ENCODE data around the gene UTF1.

Gene UTF1

GRCh38 chr10:133201948-133202725 is 27.9 kb upstream of the UTF1 start:
- TF ChIP-seq SIN3A (IDR thresholded peaks at IDR 0.05; ENCODE audit: borderline replicate concordance, insufficient read depth, low read length) (no peak), TAF1 (IDR thresholded peaks at IDR 0.05; ENCODE audit: borderline replicate concordance, insufficient read depth, low read length) (no peak), POLR2AphosphoS5 (IDR thresholded peaks at IDR 0.05; ENCODE audit: low read depth, low read length) (no peak), FOXP2 (optimal IDR thresholded peaks at IDR 0.05; ENCODE audit: borderline replicate concordance, extremely low read depth, extremely low read length, insufficient read depth) (no peak)
- TF ChIP-seq, protein P1, sequence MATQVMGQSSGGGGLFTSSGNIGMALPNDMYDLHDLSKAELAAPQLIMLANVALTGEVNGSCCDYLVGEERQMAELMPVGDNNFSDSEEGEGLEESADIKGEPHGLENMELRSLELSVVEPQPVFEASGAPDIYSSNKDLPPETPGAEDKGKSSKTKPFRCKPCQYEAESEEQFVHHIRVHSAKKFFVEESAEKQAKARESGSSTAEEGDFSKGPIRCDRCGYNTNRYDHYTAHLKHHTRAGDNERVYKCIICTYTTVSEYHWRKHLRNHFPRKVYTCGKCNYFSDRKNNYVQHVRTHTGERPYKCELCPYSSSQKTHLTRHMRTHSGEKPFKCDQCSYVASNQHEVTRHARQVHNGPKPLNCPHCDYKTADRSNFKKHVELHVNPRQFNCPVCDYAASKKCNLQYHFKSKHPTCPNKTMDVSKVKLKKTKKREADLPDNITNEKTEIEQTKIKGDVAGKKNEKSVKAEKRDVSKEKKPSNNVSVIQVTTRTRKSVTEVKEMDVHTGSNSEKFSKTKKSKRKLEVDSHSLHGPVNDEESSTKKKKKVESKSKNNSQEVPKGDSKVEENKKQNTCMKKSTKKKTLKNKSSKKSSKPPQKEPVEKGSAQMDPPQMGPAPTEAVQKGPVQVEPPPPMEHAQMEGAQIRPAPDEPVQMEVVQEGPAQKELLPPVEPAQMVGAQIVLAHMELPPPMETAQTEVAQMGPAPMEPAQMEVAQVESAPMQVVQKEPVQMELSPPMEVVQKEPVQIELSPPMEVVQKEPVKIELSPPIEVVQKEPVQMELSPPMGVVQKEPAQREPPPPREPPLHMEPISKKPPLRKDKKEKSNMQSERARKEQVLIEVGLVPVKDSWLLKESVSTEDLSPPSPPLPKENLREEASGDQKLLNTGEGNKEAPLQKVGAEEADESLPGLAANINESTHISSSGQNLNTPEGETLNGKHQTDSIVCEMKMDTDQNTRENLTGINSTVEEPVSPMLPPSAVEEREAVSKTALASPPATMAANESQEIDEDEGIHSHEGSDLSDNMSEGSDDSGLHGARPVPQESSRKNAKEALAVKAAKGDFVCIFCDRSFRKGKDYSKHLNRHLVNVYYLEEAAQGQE (IDR thresholded peaks at IDR 0.05; ENCODE audit: insufficient read depth in 1 of 2, low read depth in 2 of 2, low read length in 2 of 2), result no peak

DNA sequence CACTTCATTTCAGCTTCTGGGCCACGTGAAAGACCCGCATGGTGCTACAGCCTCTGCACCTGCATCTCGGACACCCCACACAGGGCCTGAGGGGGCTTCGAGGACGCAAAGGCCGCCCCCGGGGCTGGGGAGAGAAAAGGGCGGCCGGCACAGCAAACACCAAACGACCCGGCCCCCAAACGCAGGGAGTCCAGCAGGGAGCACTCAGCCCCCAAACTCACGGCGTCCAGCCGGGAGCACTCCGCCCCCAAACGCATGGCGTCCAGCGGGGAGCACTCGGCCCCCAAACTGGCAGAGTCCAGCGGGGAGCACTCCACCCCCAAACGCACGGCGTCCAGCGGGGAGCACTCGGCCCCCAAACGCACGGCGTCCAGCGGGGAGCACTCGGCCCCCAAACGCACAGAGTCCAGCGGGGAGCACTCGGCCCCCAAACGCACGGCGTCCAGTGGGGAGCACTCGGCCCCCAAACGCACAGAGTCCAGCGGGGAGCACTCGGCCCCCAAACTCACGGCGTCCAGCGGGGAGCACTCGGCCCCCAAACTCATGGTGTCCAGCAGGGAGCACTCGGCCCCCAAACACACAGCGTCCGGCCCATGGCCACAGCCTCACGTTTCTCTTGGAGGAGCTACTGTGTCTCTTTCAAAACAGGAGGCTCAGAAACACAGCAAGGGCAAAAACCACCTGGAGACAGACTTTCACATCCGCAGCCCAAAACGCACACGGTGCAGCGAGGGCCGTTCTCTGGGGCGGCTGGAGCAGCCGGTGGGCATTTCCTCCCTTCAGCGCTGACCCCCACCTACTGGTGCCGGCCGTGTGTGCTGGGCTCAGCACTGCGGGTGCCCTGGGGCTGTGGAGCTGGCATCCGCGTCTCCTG is 27.0 kb upstream of the UTF1 start:
- no peak for TF ChIP-seq FOXP2 (optimal IDR thresholded peaks at IDR 0.05; ENCODE audit: borderline replicate concordance, extremely low read depth, extremely low read length, insufficient read depth)
- TF ChIP-seq, protein P1 (IDR thresholded peaks at IDR 0.05; ENCODE audit: insufficient read depth in 1 of 2, low read depth in 2 of 2, low read length in 2 of 2), result no peak
- TF ChIP-seq SIN3A (IDR thresholded peaks at IDR 0.05; ENCODE audit: borderline replicate concordance, insufficient read depth, low read length), result no peak
- no peak for TF ChIP-seq TAF1 (IDR thresholded peaks at IDR 0.05; ENCODE audit: borderline replicate concordance, insufficient read depth, low read length)
- no peak for TF ChIP-seq POLR2AphosphoS5 (IDR thresholded peaks at IDR 0.05; ENCODE audit: low read depth, low read length)

GRCh38 chr10:133203652-133204195 is 26.3 kb upstream of the UTF1 start:
- TF ChIP-seq SIN3A (IDR thresholded peaks at IDR 0.05; ENCODE audit: borderline replicate concordance, insufficient read depth, low read length) (no peak), FOXP2 (optimal IDR thresholded peaks at IDR 0.05; ENCODE audit: borderline replicate concordance, extremely low read depth, extremely low read length, insufficient read depth) (no peak), POLR2AphosphoS5 (IDR thresholded peaks at IDR 0.05; ENCODE audit: low read depth, low read length) (no peak), TAF1 (IDR thresholded peaks at IDR 0.05; ENCODE audit: borderline replicate concordance, insufficient read depth, low read length) (no peak)
- TF ChIP-seq, protein P1 (IDR thresholded peaks at IDR 0.05; ENCODE audit: insufficient read depth in 1 of 2, low read depth in 2 of 2, low read length in 2 of 2), result no peak

DNA sequence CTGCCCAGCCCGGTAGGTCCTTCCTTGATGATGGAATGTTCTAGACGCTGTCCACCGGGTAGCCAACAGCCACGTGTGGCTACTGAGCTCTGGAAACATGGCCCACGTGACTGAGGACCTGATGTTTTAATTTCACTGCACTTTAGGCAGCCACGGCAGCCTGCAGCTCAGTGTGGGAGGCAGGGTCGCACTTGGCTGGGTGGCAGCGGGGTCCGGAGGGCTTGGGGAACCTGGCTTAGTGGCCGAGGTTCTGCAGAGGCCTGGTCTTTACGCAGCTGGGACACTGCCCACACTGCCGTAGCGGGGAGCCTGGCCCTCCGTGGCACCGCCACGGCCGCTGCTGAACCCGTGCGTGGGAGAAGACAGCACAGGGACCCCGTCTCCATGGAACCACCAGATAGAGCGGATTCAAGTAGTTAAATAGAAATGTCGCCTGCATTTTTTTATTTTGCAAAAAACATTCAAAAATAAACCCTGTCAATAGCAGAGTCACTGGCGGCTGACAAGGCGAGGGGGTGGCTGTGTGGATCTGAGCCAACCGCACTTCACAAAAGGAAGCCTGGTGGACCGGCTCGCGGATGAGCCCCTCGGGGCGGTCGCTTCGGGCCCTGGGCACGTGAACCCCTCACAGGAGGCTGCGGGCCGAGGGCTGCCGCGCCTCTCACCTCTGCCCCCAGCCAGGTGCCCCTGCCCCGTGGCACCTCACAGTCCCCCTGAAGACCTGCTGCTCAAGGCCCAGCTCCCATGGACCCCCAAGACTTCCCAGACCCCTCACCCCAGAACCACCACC is 25.6 kb upstream of the UTF1 start:
- TF ChIP-seq SIN3A (IDR thresholded peaks at IDR 0.05; ENCODE audit: borderline replicate concordance, insufficient read depth, low read length), result no peak
- TF ChIP-seq, protein P1 (IDR thresholded peaks at IDR 0.05; ENCODE audit: insufficient read depth in 1 of 2, low read depth in 2 of 2, low read length in 2 of 2), result no peak
- TF ChIP-seq POLR2AphosphoS5 (IDR thresholded peaks at IDR 0.05; ENCODE audit: low read depth, low read length), result no peak
- no peak for TF ChIP-seq TAF1 (IDR thresholded peaks at IDR 0.05; ENCODE audit: borderline replicate concordance, insufficient read depth, low read length)
- TF ChIP-seq FOXP2 (optimal IDR thresholded peaks at IDR 0.05; ENCODE audit: borderline replicate concordance, extremely low read depth, extremely low read length, insufficient read depth), result no peak
